ENCODE data around the gene SLX4IP. TPM values are rescaled to one million over a fixed set of nuclear protein-coding genes. Genes with fewer than 3 reads are reported as not detected.
A peak's percentile ranks its signal among the peaks of the same experiment; 100 is the strongest.

The SLX4IP gene
- total RNA-seq, 4 donors from 2014 or later = 1.3 to 3.0 (median 1.9) TPM

- TF ChIP-seq POLR2AphosphoS5 (IDR thresholded peaks at IDR 0.05) = no peak
- TF ChIP-seq EP300 (IDR thresholded peaks at IDR 0.05) = no peak
- no peak for TF ChIP-seq POLR2A (IDR thresholded peaks at IDR 0.05)
- no peak for TF ChIP-seq CTCF (IDR thresholded peaks at IDR 0.05)
- Histone ChIP-seq H3K9me3 (no peaks in the 10 kb centered on the region), H3K4me3 (no peak overlapping the region), H3K27ac (peak overlapping the region in 3 of 4 donors; percentile 20 to 82 (median 68)), H3K4me1 (peaks cover 2 to 51% (median 23%) of the 10 kb centered on the region in 3 donors), H3K36me3 (no peaks in the 10 kb centered on the region), H3K27me3 (no peaks in the 10 kb centered on the region)
- 76 to 84% methylated on average over 4 to 7 of the region's 7 CpGs for WGBS, 2 donors (ENCODE audit: low coverage in 1 of 2)
- no peak for ATAC-seq
Observed at GRCh38 chr20:10504608-10504993, 69.5 kb downstream of the SLX4IP start.

DNA sequence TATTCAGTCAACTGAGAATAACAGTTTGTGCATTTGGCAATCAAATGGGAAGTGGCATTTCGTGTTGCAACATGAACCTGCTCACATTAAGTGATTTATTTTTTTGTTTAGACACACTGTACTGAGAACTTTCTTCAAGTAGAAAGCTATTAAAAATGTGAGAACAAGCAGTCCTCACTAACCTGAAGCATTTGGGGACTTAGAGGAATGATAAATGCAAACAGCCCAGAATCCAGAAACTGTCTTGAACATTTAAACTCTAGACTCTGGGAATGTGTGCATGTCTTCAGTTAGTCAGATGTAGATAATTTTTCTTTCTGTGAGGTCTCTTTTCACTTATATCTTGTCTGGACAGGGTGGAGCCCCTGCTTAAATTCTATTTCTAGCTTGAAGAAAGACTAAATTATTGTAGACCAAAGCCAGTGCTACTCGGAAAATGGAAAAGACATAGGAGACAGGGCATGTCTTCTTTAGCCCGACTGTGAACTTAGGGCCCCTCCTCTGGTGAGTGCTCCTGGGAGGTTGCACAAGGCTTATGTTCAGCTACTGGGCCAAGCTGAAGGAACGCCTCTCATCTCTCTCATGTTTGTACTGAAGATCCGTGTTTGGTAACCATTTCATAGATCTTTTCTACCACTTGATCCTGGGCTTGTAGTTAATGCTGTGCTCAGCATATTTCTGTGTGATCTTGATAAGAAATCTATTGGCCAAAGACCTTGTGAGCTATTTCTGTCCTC, 70.1 kb downstream of the SLX4IP start:
- H3K27me3 ChIP-seq = no peaks in the 10 kb centered on the region
- H3K36me3 ChIP-seq = no peaks in the 10 kb centered on the region
- ATAC-seq = peak; percentile 91
- no peak overlapping the region for H3K4me3 ChIP-seq
- H3K27ac ChIP-seq = peak overlapping the region; percentile 68 to 82 (median 73)
- TF ChIP-seq POLR2A (IDR thresholded peaks at IDR 0.05) = no peak
- no peak for TF ChIP-seq EP300 (IDR thresholded peaks at IDR 0.05)
- peak; percentile 96 for TF ChIP-seq POLR2AphosphoS5 (IDR thresholded peaks at IDR 0.05)
- TF ChIP-seq CTCF (IDR thresholded peaks at IDR 0.05) = no peak
- H3K4me1 ChIP-seq = peaks cover 2 to 51% (median 23%) of the 10 kb centered on the region in 3 donors
- WGBS, 2 donors (ENCODE audit: low coverage in 1 of 2) = 14 to 40% methylated on average over 4 to 5 of the region's 5 CpGs
- no peaks in the 10 kb centered on the region for H3K9me3 ChIP-seq

DNA sequence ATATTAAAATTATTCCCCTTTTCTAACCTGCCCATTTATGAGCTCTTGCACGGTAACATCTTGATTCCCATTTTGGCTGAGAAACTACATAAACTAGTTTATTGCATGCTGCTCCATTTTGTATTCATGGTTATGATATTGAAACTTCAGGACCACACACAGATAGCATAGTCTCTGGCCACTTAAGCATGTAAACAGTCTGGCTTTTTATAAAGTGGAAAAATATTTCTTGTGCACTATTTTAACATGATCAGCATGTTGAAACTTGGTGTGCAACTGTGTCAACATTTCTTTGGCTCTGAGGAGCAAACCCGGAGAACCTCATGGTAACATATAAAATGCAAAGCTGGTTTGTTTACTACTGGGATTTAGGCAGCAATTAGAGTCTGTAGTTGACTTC, 70.7 kb downstream of the SLX4IP start:
- H3K36me3 ChIP-seq = no peaks in the 10 kb centered on the region
- H3K27me3 ChIP-seq = no peaks in the 10 kb centered on the region
- H3K4me3 ChIP-seq = no peak overlapping the region
- 38 to 73% methylated on average over 2 of the region's 2 CpGs for WGBS, 2 donors (ENCODE audit: low coverage in 1 of 2)
- H3K4me1 ChIP-seq = peaks cover 2 to 55% (median 23%) of the 10 kb centered on the region in 3 donors
- peak; percentile 13 for ATAC-seq
- H3K9me3 ChIP-seq = no peaks in the 10 kb centered on the region
- peak overlapping the region; percentile 19 to 82 (median 70) for H3K27ac ChIP-seq
- TF ChIP-seq CTCF (IDR thresholded peaks at IDR 0.05) = no peak
- peak; percentile 27 for TF ChIP-seq POLR2AphosphoS5 (IDR thresholded peaks at IDR 0.05)
- no peak for TF ChIP-seq POLR2A (IDR thresholded peaks at IDR 0.05)
- no peak for TF ChIP-seq EP300 (IDR thresholded peaks at IDR 0.05)

DNA sequence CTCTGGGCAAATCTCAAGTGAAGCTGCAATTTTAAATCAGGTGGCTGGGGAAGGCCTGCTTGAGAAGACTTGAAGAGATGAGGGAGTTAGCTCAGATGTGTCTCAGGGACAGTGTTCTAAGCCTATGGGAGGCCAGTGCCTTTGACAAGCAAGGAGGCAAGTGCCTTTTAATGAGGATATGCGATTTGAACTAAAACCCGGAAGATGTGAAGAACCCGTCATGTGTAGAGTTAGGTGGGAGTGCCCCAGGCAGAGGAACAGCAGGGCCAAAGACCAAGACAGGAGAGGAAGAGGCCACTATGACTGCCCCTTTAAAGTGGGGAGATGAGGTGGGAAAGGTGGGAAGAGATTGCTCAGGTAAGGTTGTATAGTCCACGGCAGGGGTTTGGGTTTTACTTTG, 71.9 kb downstream of the SLX4IP start:
- whole genome bisulfite sequencing, 2 donors (ENCODE audit: low coverage in 1 of 2) = 92 to 95% methylated on average over 4 of the region's 4 CpGs
- peaks cover 7 to 67% (median 28%) of the 10 kb centered on the region in 3 donors for H3K4me1 ChIP-seq
- no peak for TF ChIP-seq CTCF (IDR thresholded peaks at IDR 0.05)
- no peak for TF ChIP-seq EP300 (IDR thresholded peaks at IDR 0.05)
- TF ChIP-seq POLR2A (IDR thresholded peaks at IDR 0.05) = no peak
- no peak for TF ChIP-seq POLR2AphosphoS5 (IDR thresholded peaks at IDR 0.05)
- H3K4me3 ChIP-seq = no peak overlapping the region
- H3K36me3 ChIP-seq = no peaks in the 10 kb centered on the region
- no peaks in the 10 kb centered on the region for H3K27me3 ChIP-seq
- H3K9me3 ChIP-seq = no peaks in the 10 kb centered on the region
- H3K27ac ChIP-seq = peak overlapping the region in 2 of 4 donors; percentile 68 to 82
- no peak for ATAC-seq

DNA sequence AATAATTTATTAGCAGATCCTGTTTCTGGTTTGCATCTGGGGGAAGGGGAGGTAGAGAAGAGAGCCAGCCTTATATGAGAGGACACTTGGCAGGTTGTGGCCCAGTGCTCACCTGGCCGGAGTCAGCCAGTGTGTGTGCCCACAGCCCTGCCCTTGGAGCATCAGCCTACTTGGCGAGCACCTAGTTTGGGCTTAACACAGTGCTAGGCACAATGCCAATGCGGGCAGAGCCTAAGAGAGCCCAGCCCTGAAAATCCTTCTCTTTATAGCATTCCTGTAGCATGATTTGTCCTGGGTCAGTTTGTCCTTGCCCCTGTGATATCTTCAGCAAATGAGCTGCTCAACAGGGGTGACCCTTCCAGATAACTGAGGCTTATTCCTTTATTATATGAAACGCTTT, 73.0 kb downstream of the SLX4IP start:
- H3K27me3 ChIP-seq = no peaks in the 10 kb centered on the region
- no peak for ATAC-seq
- no peaks in the 10 kb centered on the region for H3K9me3 ChIP-seq
- WGBS, 2 donors (ENCODE audit: low coverage in 1 of 2) = 81 to 93% methylated on average over 3 to 4 of the region's 4 CpGs
- H3K4me1 ChIP-seq = peaks cover 8 to 69% (median 28%) of the 10 kb centered on the region in 3 donors
- peak overlapping the region in 1 of 4 donors; percentile 67 for H3K27ac ChIP-seq
- TF ChIP-seq EP300 (IDR thresholded peaks at IDR 0.05) (no peak), CTCF (IDR thresholded peaks at IDR 0.05) (no peak), POLR2AphosphoS5 (IDR thresholded peaks at IDR 0.05) (no peak), POLR2A (IDR thresholded peaks at IDR 0.05) (no peak)
- H3K4me3 ChIP-seq = no peak overlapping the region
- no peaks in the 10 kb centered on the region for H3K36me3 ChIP-seq

Measured in gastroesophageal sphincter (tissue), 4 donors.